Choroid plexus epithelial cell (primary cell): ENCODE results near the gene DHX29.

ENCODE experiments used
- DNase-seq: peaks from one replicate; pipeline ENCODE4 v3.0.0-alpha.2; 2010; ENCODE audit warnings: low read depth
- H3K4me3 ChIP-seq: 2 replicates; pipeline ENCODE4 v1.5.1; 2011; ENCODE audit warnings: low read depth, mild to moderate bottlenecking, control low read depth, low read length, moderate library complexity
- TF ChIP-seq, protein P1 (sequence below): conservative IDR thresholded peaks from 2 replicates; pipeline ENCODE4 v1.5.1; 2011; ENCODE audit warnings: low read depth, mild to moderate bottlenecking, control low read depth, inconsistent platforms, low read length, moderate library complexity

Gene DHX29

DNA sequence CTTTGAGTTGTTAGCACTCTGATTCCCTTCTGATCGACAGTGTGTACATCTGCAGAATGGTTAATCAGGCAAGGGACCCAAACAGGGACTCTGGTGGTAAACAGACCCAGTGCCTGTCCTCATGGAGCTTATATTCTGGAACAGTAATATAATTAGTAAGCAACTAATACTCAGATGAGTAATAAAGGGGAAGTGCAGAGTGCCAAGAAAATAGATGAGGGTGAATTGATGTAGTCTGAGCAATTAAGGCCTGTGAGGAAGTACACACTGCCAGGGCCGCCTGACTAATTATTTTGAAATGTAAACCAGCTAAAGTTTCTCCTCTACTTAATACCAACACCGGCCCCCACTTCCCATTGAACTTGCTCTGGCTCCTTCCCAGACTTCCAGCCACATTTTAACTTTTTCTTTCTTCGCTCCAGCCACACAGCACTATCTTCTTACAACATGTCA, 4.2 kb downstream of the DHX29 start:
- peak; percentile 74 for DNase-seq
- TF ChIP-seq, protein P1, sequence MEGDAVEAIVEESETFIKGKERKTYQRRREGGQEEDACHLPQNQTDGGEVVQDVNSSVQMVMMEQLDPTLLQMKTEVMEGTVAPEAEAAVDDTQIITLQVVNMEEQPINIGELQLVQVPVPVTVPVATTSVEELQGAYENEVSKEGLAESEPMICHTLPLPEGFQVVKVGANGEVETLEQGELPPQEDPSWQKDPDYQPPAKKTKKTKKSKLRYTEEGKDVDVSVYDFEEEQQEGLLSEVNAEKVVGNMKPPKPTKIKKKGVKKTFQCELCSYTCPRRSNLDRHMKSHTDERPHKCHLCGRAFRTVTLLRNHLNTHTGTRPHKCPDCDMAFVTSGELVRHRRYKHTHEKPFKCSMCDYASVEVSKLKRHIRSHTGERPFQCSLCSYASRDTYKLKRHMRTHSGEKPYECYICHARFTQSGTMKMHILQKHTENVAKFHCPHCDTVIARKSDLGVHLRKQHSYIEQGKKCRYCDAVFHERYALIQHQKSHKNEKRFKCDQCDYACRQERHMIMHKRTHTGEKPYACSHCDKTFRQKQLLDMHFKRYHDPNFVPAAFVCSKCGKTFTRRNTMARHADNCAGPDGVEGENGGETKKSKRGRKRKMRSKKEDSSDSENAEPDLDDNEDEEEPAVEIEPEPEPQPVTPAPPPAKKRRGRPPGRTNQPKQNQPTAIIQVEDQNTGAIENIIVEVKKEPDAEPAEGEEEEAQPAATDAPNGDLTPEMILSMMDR: no peak
- H3K4me3 ChIP-seq: no peak overlapping the region

GRCh38 chr5:55300890-55301289, 6.6 kb downstream of the DHX29 start:
- H3K4me3 ChIP-seq: no peak overlapping the region
- DNase-seq: no peak
- TF ChIP-seq, protein P1: no peak

DNA sequence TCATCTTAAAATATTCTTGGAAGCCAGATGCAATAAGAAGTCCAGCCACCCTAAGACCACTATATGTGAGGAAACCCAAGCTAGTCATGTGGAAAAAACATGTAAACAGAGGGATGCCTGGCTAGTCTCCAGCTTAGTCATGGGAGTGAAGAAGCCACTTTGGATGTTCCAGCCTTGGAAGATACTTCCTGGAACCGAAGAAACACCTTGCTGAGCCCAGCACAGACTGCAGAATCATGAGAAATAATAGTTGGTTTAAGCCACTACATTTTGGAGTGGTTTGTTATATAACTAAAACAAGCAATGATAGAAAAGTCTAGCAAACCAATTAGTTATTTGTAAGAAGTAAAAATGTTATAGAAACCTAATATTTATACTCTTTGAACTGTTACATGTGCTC, 12.6 kb downstream of the DHX29 start:
- H3K4me3 ChIP-seq: no peak overlapping the region
- no peak for DNase-seq
- TF ChIP-seq, protein P1: no peak

- H3K4me3 ChIP-seq: no peak overlapping the region
- no peak for DNase-seq
- TF ChIP-seq, protein P1: no peak
Observed at GRCh38 chr5:55290991-55291390, 16.5 kb downstream of the DHX29 start.

- TF ChIP-seq, protein P1: no peak
- DNase-seq: no peak
Observed at GRCh38 chr5:55289808-55290207, 17.7 kb downstream of the DHX29 start.

DNA sequence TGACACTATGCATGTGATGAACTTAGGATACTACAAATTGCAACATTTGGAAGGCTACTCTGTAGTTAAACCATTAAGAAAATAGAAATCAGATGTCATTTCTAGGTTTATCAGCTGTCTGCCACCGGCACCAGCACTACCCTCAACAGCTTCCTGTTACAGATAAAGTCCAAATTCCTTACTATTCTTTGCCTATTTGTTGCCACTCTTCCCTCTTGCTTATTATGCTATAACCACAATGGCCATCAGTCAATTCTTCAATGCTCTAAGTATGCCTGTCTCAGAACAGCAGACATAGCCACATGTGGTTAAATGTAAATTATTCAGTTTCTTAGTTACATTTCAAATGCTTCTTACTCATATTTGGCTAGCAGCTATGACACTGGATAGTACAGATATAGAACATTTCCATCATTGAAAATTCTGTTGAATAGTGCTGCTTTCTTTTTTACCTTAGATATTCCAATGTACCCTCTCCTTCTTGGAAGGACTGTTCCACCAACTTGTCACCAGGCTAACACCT, 21.0 kb downstream of the DHX29 start:
- no peak for DNase-seq
- TF ChIP-seq, protein P1: no peak

More at GRCh38 chr5:55289808-55290207, 17.7 kb downstream of the DHX29 start:
- H3K4me3 ChIP-seq: no peak overlapping the region

GRCh38 chr5:55278778-55279177, 28.7 kb downstream of the DHX29 start:
- peak; percentile 32 for DNase-seq
- H3K4me3 ChIP-seq: no peak overlapping the region
- TF ChIP-seq, protein P1: no peak

More for the DNA sequence above, 21.0 kb downstream of the DHX29 start:
- H3K4me3 ChIP-seq: no peak overlapping the region
